HG03432 (cell line): ENCODE data around the gene EGR4.

Experiments
- ATAC-seq: cut with Tn5 transposase; IDR thresholded peaks from one replicate; pipeline ENCODE4 v1.9.1; 2021; ENCODE audit warnings: mild to moderate bottlenecking, moderate library complexity; ENCODE audit not compliant: unreplicated experiment

EGR4 gene

DNA sequence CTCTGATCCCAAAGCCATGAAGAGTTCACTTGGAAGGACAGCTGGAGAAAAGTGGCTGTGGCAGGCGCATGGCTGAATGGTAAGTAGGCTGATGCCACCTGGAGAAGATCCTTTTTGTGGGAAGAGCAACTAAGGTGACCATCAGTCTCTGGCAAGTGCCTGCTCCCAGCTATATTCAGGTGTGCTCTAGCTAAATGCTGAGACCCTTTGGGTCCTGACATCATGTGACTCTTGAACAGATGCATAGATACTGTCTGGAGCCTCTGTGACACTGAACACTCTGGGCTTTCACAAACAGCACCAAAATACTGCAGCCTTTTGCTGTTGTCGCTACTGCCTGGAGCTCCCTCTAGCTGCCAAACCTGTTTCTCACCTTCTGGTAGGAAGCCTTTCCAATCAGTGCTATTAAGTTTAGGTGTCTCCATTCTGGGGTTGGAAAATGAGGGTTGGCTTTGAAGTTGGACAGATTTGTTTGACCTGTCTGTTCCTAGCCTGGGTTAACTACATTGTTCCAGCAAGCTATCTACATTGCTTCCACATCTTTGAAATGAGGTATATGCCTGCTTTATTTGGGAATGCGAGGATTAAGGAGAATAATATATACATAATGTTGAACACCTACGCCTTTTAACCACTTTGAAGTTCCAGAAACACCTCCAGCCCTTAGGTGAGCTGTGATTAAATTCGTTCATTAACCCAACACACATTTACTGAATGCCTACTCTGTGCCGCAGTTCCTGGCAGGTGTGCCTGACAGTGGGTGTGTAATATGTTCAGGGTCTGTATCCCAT, 3.1 kb downstream of the EGR4 start:
- ATAC-seq, result no peak

DNA sequence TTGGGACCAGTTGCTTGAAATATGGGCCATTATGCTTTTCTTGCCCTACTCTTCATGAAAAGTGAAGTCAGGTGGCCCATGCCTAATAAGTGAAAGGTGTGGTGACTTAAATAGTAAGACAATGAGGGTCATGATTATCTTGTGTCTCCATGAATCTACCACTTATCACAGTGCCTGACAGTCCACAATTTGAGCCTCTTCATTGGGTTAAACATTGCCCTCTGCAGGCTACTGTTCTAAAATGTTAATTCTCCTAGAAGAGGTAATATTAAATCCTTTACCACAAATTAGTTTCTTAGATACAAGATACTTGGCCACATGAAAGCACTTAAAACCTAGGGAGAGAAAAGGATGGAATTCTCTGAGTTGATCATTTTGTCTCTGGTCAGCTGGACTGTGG, 4.0 kb downstream of the EGR4 start:
- no peak for ATAC-seq

DNA sequence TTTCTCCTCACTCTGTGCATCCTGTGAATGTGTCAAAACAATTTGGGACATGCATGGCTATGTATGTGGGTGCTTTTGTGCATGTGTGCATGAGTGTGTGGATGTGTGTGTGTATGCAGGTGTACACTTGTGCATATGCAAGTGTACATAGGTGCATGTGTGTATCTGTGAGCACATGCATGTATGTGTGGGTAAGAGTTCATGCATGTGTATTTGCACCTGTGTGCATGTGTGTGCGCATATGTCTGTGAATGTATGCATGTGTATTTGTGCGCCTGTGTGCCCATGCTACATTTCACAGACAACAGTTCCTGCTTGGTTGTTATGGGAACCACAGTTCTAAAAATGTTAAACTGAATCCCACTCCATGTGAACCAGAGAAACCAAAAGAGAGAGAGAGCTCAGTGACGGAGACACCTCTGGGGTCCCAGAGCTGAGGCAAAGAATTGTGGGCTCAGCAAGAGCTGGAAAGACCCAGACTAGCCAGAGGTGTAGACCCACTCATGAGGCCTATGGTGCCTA, 7.2 kb downstream of the EGR4 start:
- ATAC-seq, result no peak

DNA sequence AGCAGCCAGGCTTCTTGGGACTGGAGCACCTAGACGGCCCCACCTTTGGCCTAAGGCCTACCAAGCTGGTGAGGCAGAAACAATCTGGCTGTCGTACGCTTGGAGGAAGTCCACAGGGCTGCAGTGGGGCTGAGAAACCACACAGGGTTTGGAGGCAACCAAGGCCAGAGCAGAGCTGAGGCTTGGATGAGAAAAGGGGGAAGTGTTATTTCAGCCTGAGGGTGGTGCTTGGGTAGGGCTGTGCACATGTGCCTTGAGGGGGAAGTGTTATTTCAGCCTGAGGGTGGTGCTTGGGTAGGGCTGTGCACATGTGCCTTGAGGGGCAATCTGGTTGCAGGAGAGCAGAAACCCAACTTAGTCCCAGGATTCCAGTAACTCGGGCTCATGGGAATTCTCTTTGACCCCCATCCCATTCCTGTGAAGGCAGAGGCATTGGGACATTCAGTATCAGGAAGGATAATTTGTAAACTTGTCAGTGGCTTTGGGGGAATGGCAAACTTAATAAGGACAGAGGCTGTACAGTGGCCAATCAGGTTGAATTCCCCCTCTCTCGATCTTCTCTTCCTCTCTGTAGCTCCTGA, 8.1 kb downstream of the EGR4 start:
- ATAC-seq, result peak; percentile 57

DNA sequence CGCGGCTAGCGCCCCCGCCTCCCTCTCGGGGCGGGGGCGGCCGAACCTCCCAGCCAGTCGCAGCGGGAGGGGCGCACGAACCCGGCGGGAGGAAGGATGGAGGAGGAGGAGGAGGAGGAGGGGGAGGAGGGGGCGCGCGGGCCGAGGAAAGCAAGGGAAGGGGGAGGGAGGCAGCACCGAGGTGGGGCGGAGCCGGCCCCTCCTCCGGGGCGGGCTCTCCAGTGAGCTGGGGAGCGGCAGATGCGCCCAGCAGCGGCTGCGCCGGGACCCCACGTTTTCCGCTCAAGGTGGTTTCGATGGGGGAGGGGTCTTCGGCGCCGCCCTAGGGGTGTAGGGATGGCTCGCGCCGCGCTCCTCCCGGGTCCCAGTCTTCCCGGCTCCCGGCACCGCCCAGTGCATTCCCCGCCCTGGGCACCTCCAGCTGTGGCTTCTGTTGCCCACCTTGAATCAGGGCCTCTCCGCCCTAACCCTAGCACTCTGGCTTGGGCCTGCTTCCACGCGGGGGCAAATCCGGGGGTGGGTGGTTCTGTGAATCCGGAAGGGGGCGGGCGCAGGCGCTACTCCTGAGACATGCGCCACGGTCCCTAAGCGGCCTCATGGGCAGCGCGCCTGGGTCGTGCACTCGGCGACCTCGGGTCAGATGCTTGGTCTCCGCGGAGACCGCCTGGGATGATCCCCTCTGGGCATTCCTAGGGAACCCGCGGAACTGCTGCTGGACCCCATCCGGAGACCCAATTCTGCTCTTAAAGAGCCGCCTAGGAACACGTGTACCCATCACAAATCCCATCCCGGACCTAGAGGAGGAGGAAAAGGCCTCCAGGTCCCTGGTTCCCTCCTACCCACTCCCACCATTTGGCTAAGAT, 8.8 kb downstream of the EGR4 start, which contains the start of gene FBXO41:
Gene FBXO41, minus strand, starts transcription at position 183 of the 863 bp plus-strand sequence. CDS start 14,848 bp downstream, outside the sequence.
- peak; percentile 84 for ATAC-seq

DNA sequence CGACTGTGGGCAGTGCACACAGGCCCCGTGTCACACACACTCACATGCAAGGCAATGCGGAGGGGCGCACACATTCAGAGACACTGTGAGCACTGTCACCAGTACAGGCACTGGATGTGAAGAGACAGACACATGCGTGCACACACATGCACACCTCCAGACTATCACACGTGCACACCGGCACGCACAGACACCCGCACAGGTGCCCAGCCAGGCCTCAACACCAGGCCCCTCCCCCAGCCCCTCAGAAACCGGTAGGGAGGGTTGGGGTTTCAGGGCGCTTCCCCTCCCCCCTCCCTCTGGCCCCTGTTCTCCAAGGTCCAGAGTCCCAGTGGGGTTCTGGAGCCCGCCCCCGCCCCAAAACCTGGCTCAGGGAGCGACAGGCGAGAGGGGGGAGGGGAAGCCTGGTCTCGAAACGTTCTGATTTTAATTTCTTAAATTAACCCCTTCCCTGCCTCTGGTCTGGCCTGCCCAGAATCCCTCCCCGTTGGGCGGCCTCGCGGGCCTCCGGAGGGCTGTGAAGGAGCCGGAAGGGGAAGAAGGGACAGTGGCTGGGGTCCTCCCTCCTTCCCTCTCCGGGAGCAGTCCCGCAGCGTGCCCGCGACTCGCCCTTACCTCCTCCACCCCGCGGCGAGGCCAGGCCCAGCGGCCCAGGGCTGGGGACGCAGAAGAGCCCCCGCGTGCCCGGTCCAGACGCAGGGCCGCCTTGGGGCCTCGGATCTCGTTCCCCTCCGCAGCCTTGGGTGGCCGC, 9.6 kb downstream of the EGR4 start:
- peak; percentile 28 for ATAC-seq

DNA sequence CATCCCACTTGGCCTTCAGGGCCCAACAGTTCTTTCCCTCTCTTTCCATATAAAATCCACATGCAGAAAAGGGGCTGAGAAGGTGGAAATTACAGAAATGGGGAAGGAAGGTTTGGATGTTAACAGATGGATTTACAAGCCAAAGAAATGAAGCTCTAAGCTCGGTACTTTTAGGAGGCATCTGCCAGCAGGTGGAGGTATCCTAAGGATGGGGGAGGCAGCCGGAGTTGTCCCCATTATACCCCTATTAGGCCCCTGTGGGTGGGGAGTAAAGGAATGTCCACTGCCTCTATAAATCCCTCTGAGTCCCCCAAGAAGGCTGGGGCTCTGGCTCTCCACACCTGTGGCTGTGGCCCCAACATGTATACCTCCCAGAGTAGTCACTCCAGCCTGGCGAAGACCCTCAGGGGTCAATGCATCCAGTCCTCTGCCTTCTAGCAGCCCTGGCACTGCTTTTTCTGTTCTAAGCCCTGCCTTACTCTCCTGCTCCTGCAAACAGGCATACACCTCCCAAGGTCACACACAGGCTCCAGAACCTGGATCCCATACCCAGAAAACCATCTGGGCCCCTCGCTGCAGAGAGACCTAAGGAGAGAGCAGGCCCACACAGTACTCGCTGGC, 10.3 kb downstream of the EGR4 start:
- no peak for ATAC-seq

DNA sequence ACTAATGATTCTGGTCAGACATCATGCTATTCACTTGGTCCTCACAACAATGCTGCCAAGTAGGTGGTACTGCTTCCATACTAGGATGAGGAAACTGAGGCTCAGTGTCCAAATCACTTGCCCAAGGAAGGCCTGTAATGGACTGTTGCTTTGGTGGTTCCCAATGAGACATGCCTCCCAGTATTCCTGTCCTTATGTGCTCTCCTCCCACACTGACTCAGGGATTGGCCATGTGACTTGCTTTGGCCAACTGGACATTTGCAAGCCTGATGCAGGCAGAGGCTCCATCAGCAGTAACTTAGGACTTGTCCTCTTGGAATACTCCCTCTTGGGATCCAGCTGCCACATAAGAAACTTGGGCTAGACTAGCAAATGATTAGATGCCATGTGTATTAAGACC, 12.1 kb downstream of the EGR4 start:
- ATAC-seq, result no peak

DNA sequence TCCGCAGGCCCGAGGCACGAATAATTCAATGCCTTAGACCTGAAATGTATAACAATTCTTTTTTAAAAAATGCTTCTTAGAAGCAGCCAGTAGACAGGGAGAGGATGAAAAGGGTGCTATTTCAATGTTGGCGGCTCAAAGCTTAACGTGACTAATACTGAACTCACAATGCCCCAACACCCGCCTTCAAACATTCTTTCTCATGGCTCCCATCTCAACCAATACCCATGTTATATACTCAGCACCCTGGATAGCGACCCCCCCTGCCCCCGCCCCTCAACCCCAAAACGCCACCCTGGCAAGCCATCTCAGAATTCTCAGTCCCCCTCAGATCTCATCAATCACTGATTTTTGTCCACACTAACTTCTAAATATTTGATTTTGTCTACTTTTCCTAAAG, 13.5 kb downstream of the EGR4 start:
- ATAC-seq, result no peak

DNA sequence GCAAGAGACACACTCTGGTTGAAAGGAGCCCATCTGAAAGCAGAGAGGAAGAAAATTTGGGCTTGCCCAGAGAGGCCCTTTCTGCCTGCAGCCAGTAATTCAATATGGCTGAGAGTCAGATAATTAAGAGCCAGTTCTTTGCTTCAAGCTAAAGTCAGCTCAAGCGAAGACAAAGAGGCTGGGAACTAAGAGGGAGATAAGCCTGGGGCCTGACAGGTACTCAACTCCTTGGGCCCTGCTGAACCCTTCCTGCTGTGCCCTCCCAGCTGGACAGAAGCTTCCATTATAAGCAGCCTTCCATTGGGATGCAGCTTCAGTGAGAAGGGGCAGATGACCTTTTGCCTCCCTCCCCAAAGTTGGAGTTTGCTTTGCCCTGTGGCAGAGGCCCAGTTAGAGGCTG, 21.1 kb downstream of the EGR4 start:
- no peak for ATAC-seq

DNA sequence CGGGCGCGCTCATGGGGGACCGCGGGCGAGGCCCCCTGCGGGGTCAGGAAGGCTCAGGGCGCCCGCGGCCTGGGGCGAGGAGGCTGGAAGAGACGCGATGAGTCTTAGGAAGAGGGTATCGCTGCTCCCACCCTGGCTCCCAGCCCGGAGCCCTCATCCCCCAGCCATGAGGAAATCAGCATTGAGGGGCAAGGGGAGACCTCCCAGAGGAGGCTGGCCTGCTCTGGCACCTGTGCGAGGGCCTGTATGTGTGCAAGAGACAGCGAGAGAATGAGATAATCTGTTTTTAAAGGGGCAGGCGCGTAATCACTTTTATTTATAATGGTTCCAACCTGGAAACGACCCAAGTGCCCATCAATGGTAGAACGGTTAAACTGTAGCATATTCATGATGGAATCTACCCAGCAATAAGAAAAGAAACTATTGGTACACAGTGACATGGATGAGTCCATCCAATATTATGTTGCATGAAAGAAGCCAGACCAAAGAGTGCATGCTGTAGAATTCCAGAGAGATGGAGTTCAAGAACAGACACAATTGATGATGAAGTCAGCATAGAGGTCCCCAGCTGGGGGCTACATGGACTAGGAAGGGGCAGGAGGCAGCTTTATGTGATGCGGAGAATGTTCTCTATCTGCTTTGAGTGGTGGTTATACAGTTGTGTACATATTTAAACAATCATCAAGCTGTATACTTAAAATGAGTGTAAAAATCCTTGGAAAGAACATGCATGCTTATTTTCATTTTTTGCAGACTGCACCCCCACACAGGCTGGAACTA, 23.5 kb downstream of the EGR4 start:
- ATAC-seq, result no peak

DNA sequence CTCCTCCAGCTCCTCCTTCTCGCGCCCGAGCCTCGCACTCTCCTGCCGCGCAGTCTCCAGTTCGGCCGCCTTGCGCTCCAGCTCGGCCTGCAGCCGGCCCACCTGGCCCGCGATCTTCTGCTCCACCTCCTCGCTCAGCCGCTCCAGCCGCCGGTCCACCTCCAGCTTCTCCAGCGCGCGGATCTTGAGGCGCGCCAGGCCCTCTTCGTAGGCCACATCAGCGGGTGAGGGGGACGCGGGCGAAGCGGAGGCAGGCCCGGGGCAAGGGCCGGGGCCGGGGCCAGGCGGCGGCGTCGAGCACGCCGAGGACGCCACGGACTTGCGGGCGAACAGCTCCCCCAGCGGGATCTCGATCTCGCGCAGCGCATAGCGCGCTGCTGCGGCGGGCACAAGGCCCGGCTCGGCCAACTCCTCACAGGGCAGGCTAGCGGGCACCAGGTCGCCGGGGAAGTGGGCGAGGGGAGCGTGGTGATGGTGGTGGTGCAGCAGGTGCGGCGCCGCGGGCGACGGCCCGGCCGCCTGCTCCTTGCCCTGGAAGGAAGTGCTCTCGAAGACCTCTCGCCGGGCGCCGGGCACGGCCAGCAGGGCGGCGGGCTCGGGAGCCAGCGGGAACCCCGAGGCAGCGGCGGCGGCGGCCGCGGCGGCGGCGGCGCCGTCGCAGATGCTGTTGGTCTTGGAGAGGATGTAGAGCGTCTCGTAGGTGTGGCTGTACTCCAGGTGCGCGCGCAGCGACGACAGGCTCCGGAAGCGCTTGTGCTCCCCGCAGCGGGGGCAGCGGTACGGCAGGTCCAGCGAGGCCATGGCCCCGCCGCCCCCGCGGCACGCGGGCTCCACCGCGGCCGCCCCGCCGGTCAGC, 24.3 kb downstream of the EGR4 start:
- peak; percentile 91 for ATAC-seq

DNA sequence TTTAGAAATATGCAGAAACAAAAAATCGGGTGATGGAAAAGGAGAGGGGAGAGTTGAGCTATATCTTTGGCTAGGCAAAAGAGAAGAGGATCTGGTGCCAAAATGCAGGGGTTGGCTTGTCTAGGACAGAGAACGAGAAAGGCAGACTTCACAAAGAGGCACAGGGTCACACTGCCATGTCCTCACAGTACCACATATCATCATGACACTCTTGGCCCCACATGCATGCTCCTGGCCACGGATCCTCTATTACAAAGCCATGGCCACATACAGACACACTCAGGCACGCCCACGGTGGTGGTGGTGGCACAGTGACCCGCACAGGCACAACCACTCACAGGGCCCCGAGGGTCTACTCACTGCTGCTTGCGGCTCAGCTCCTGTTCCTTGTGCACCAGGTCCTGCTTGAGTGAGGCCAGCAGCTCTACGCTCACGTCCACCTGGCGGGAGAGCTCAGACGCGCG, 24.9 kb downstream of the EGR4 start:
- no peak for ATAC-seq

DNA sequence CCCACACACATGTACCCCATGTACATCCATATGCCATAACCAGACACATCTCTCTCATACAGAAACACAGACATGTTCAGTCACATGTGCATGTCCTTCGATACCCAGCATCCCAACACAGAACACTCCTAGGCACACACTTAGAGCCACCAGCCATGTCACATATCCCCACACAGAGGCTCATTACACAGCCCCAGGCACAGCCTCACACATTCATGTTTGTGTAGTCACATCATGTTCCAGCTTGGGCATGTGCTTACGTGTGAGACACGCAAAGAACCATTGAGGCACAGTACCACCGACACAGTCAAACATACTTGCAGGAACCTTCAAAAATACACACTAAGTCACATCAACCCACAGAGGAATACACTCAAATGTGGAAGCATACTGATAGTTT, 26.3 kb downstream of the EGR4 start:
- no peak for ATAC-seq

DNA sequence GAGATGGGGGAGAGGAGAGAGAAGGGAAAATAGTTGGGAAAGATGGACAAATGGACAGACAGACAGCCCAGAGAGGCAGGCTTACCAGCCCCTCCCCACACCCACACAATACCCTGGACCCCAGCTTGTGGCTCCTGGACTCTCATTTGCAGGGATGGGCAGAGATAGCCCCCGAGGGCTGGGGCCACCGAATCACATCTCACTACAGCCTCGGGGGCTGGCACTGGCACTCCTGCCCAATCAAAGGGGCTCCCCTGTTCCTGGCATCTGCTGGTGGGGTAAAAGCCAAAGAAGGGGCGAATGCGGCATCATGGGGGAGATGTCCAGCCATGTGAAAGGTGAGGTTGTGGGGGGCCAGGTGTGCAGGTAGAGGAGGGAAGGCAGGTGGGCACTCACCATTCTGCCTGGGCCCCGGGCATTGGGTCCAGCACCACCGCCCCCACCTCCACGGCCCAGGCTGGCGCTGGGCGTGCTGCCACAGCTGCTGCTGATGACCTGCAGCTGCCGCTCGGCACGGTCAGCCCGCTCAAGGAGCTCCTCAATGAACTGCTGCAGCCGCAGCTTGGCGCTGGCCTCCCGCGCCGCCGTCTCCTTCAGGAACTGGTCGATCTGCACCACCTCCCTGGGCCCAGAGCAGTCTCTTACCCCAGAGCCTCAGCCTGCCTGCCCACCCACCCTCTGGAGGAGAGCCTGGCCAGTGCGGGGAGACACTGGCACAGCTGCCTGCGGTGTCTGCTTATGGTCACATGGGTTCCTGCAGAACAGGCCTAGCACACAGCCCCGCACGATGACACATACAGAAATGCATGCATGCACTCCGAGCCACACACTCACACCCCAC, 27.1 kb downstream of the EGR4 start:
- no peak for ATAC-seq

DNA sequence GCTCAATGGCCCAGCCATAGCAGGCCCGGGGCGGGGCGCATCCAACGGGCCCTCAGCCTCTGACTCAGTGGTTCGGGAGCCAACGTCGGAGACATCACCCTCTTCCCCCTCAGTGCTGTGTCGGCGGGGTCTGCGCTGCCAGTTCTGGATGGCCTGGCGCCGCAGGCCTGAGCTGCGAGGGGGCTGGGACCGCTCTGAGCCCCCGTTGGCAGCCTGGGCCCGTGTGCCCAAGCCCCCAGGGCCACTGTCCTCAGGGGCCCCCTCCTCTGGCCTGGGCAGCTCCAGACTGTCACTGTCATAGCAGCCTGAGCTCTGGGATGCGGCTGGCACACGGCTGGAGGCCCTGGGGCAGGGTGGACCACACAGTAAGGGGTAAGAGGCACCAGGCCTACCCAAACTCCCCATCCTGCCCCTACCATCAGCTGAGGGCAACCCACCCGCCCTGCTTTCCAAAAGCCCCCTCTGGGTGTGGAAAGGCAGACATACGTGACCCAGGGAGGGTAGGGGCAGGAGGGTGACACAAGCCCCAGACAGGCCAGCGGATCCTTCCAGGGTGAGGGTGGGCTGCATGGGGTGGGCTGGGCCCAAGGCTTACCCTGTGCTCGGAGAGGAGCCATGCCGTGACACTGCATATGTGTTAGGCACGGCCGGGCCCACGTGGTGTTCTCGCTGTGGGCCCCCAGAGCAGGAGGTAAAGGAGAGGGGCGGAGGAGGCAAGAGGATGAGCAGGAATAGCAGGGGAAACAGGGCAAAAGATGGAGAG, 27.9 kb downstream of the EGR4 start:
- no peak for ATAC-seq

DNA sequence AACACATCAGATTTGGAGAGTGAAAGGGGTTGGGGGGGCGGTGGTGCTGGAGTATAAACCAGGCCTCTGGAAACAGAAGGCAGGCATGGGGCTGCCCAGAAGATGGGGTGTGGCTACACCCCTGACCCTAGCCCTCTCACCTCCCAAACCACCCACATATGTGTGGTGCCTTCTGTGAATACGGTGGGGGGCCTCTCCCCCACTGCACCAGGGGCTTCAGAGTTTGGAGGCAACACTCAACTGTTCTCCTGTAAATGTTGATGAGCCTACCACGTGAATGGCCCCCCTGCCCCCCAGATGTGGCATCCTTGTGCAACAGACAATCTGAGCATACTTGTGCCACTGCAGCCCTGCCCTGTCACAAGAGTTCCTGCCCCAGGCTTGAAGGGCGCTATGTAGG, 28.6 kb downstream of the EGR4 start:
- no peak for ATAC-seq
